MCF 10A (cell line): ENCODE measurements around the gene MCC. TPM values are rescaled to one million over a fixed set of nuclear protein-coding genes. Genes with fewer than 3 reads are reported as not detected.
A peak's percentile ranks its signal among the peaks of the same experiment; 100 is the strongest.

Experiments used
- BruUV-seq: library from RNA; stranded (reverse); fragments of 400-500 nt; replicated peaks from 2 replicates; lab custom pipeline; 2021; lab: Mats Ljungman, UMichigan
- CTCF ChIA-PET: fragments of 300-600 bp; sonication (Branson Sonifier 250); formaldehyde crosslinking; extraction: SDS; loops from one replicate; lab custom pipeline; 2021; ENCODE audit warnings: antibody characterized with exemption, inconsistent platforms; lab: Yijun Ruan, JAX
- POLR2A ChIA-PET: fragments of 300-600, 350-650 bp; sonication (Branson Sonifier 250); formaldehyde crosslinking; extraction: SDS; loops from one replicate; lab custom pipeline; 2020; ENCODE audit warnings: antibody characterized with exemption, inconsistent platforms; lab: Yijun Ruan, JAX
- DNase-seq: peaks from one replicate; pipeline ENCODE4 v3.0.0-alpha.2; 2018; ENCODE audit not compliant: unreplicated experiment
- H3K27ac Mint-ChIP-seq: one replicate; pipeline ENCODE4 v1.8.0; 2022; ENCODE audit warnings: mild to moderate bottlenecking, low read depth, mixed read lengths; ENCODE audit not compliant: unreplicated experiment
- H3K27me3 Mint-ChIP-seq: one replicate; pipeline ENCODE4 v1.8.0; 2022; ENCODE audit warnings: mixed read lengths; ENCODE audit not compliant: insufficient read depth, unreplicated experiment
- H3K36me3 Mint-ChIP-seq: one replicate; pipeline ENCODE4 v1.8.0; 2022; ENCODE audit warnings: mild to moderate bottlenecking, moderate library complexity, mixed read lengths; ENCODE audit not compliant: insufficient read depth, unreplicated experiment
- H3K4me1 Mint-ChIP-seq: one replicate; pipeline ENCODE4 v1.8.0; 2022; ENCODE audit warnings: mixed read lengths; ENCODE audit not compliant: insufficient read depth, unreplicated experiment
- H3K4me3 Mint-ChIP-seq: one replicate; pipeline ENCODE4 v1.8.0; 2022; ENCODE audit warnings: mild to moderate bottlenecking, moderate library complexity, mixed read lengths; ENCODE audit not compliant: unreplicated experiment
- H3K9me3 Mint-ChIP-seq: one replicate; pipeline ENCODE4 v1.8.0; 2022; ENCODE audit warnings: mixed read lengths; ENCODE audit not compliant: unreplicated experiment
- intact Hi-C: fragments of 100-400 bp; cut with micrococcal nuclease; formaldehyde crosslinking; loops from 2 replicates; pipeline ENCODE4 v1.14.1; 2022
- total RNA-seq: library from RNA; stranded (reverse); gene quantifications from 2 replicates; pipeline ENCODE4 v1.2.3, GENCODE V29; 2022
- TF ChIP-seq, protein P1 (sequence below): fragments of 200-600 bp; IDR thresholded peaks from one replicate; pipeline ENCODE4 v1.8.0; 2022; ENCODE audit warnings: antibody characterized with exemption, mild to moderate bottlenecking; ENCODE audit not compliant: unreplicated experiment

MCC gene
- total RNA-seq, 1 experiment from 2014 or later: 25.3 TPM

GRCh38 chr5:113090336-113091106 is 397.7 kb downstream of the MCC start:
- H3K27me3 Mint-ChIP-seq: no peaks in the 10 kb centered on the region
- ChIA-PET POLR2A (interaction anchor here (0.6 to 1.1 kb wide), 2 partner anchors 10 to 72 kb away, joined by 3 to 4 read pairs; no protein-coding TSS in a partner anchor), CTCF (interaction anchor here (0.9 to 1.2 kb wide), 3 partner anchors 10 to 240 kb away, joined by 3 to 4 read pairs (median 3); no protein-coding TSS in a partner anchor)
- H3K27ac Mint-ChIP-seq: peak overlapping the region; percentile 0
- H3K36me3 Mint-ChIP-seq: peaks cover 7% of the 10 kb centered on the region
- TF ChIP-seq, protein P1, sequence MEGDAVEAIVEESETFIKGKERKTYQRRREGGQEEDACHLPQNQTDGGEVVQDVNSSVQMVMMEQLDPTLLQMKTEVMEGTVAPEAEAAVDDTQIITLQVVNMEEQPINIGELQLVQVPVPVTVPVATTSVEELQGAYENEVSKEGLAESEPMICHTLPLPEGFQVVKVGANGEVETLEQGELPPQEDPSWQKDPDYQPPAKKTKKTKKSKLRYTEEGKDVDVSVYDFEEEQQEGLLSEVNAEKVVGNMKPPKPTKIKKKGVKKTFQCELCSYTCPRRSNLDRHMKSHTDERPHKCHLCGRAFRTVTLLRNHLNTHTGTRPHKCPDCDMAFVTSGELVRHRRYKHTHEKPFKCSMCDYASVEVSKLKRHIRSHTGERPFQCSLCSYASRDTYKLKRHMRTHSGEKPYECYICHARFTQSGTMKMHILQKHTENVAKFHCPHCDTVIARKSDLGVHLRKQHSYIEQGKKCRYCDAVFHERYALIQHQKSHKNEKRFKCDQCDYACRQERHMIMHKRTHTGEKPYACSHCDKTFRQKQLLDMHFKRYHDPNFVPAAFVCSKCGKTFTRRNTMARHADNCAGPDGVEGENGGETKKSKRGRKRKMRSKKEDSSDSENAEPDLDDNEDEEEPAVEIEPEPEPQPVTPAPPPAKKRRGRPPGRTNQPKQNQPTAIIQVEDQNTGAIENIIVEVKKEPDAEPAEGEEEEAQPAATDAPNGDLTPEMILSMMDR: no peak
- H3K4me3 Mint-ChIP-seq: no peak overlapping the region
- H3K9me3 Mint-ChIP-seq: no peaks in the 10 kb centered on the region
- DNase-seq: peak; percentile 5
- intact Hi-C loops: no loop called here
- H3K4me1 Mint-ChIP-seq: peaks cover 25% of the 10 kb centered on the region
- no TSS peak for BruUV-seq

- BruUV-seq: no TSS peak
- peaks cover 25% of the 10 kb centered on the region for H3K4me1 Mint-ChIP-seq
- peaks cover 14% of the 10 kb centered on the region for H3K36me3 Mint-ChIP-seq
- no peak for DNase-seq
- TF ChIP-seq, protein P1: no peak
- intact Hi-C loops: no loop called here
- H3K9me3 Mint-ChIP-seq: no peaks in the 10 kb centered on the region
- H3K27me3 Mint-ChIP-seq: no peaks in the 10 kb centered on the region
- POLR2A ChIA-PET: interaction anchor here (0.7 to 1.1 kb wide), 3 partner anchors 11 to 205 kb away, joined by 3 read pairs; no protein-coding TSS in a partner anchor
- peak overlapping the region; percentile 0 for H3K27ac Mint-ChIP-seq
- H3K4me3 Mint-ChIP-seq: no peak overlapping the region
- CTCF ChIA-PET: interaction anchor here (0.6 to 1.2 kb wide), 3 partner anchors 64 to 94 kb away, joined by 3 read pairs; no protein-coding TSS in a partner anchor
These were observed 398.5 kb downstream of the MCC start for GRCh38 chr5:113089653-113090335.

DNA sequence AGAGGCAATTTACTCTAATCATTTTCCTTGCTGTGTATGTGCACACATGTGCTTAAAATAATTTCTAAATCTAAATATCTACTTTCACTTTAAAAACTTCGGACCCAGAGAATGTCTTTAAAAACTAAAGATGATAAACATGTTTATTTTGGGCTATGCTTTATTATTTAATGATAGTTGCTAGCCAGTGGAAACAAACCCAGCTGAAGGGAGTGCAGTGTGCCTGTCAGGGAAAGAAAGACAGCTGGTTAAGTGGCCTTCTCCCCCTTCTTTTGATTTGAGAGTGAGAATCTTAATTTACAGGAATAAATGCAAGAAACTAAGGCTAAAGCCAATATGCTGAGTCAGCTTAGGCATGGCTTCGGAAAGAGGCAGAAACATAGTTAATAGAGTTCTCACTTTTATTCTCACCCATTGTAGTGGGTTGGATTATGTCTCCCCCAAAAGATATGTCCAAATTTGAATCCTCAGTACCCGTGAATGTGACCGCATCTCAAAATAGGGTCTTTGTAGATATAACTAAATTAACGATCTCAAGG is 400.2 kb downstream of the MCC start:
- Mint-ChIP-seq H3K4me3 (no peak overlapping the region), H3K27me3 (no peaks in the 10 kb centered on the region), H3K27ac (no peak overlapping the region), H3K9me3 (no peaks in the 10 kb centered on the region), H3K36me3 (peaks cover 22% of the 10 kb centered on the region), H3K4me1 (peaks cover 25% of the 10 kb centered on the region)
- intact Hi-C loops: no loop called here
- ChIA-PET POLR2A (no interaction called here), CTCF (no interaction called here)
- TF ChIP-seq, protein P1: no peak
- no peak for DNase-seq
- no TSS peak for BruUV-seq
